ENCODE data around the gene MVB12A.

- TF ChIP-seq CTCF (conservative IDR thresholded peaks at IDR 0.05; ENCODE audit: low read depth, low read length) (peak; percentile 54), EZH2 (IDR thresholded peaks at IDR 0.05; ENCODE audit: low read length, unreplicated experiment) (no peak), EZH2phosphoT487 (IDR thresholded peaks at IDR 0.05; ENCODE audit: borderline replicate concordance, low read length) (no peak)
Measured at GRCh38 chr19:17424743-17425365, 5.0 kb downstream of the MVB12A start.
